ENCODE results near the gene FKBP5. TPM values are rescaled to one million over a fixed set of nuclear protein-coding genes. Genes with fewer than 3 reads are reported as not detected.

The FKBP5 gene
- total RNA-seq, 1 experiment from 2014 or later = 12.4 TPM

DNA sequence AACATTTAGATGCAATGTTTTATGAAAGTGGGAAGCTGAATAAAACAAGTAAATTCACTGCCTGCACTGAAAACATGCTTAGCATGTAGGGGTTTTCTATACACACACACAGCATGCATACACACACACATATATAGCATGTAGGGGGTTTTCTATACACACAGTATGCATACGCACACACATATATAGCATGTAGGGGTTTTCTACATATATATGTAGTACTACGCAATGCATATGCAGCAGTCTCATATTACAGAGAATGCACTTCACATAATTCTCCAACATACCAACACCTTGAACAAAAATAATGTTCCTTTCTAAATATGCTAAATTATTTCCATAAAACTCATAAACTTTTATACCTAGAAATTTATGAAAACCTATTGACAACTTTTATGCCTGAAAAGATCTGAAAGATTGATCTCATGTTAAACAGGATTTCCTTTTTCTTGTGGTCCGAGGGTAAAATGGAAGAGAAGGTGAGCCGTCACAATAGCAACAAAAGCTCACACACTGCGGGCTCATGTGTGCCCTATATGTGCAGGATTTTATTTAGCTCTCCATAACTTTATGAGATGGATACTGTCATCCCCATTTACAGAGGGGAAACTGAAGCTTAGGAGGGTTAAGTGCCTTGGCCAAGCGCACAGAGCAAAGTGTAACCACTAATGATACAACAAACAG lies 94.1 kb downstream of the FKBP5 start:
- Histone ChIP-seq H3K27me3 (ENCODE audit: low read length) (no peaks in the 10 kb centered on the region), H3K4me3 (ENCODE audit: low read length) (no peak overlapping the region), H3K4me1 (ENCODE audit: insufficient read depth, low read length) (peaks cover 31% of the 10 kb centered on the region), H3K36me3 (ENCODE audit: low read depth, low read length) (no peaks in the 10 kb centered on the region), H3K4me2 (ENCODE audit: low read length) (no peak overlapping the region), H3F3A (ENCODE audit: low read length, unreplicated experiment) (peaks cover 9% of the 10 kb centered on the region), H3K9me3 (ENCODE audit: low read length) (no peaks in the 10 kb centered on the region), H2AFZ (ENCODE audit: low read length) (no peak overlapping the region), H4K20me1 (ENCODE audit: low read length) (no peaks in the 10 kb centered on the region), H3K27ac (ENCODE audit: low read length) (no peak overlapping the region), H3K79me2 (ENCODE audit: low read length) (no peaks in the 10 kb centered on the region), H3K9me2 (replicated peaks; ENCODE audit: low read length) (no peaks in the 10 kb centered on the region), H3K9ac (ENCODE audit: low read length) (no peak overlapping the region)
- CTCF ChIA-PET = no interaction called here
- intact Hi-C loops (cut with micrococcal nuclease) = no loop called here
- BruUV-seq (replicated peaks) = no TSS peak
- ATAC-seq (no peak), DNase-seq (no peak)
- POLR2A ChIA-PET (ENCODE audit: unreplicated experiment) = interaction anchor here (0.7 kb wide), 1 partner anchor 22 kb away, joined by 6 read pairs; no protein-coding TSS in a partner anchor
- TF ChIP-seq, protein P1, sequence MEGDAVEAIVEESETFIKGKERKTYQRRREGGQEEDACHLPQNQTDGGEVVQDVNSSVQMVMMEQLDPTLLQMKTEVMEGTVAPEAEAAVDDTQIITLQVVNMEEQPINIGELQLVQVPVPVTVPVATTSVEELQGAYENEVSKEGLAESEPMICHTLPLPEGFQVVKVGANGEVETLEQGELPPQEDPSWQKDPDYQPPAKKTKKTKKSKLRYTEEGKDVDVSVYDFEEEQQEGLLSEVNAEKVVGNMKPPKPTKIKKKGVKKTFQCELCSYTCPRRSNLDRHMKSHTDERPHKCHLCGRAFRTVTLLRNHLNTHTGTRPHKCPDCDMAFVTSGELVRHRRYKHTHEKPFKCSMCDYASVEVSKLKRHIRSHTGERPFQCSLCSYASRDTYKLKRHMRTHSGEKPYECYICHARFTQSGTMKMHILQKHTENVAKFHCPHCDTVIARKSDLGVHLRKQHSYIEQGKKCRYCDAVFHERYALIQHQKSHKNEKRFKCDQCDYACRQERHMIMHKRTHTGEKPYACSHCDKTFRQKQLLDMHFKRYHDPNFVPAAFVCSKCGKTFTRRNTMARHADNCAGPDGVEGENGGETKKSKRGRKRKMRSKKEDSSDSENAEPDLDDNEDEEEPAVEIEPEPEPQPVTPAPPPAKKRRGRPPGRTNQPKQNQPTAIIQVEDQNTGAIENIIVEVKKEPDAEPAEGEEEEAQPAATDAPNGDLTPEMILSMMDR (conservative IDR thresholded peaks at IDR 0.05; ENCODE audit: low read depth, low read length) = no peak
- no peak for TF ChIP-seq EZH2phosphoT487 (IDR thresholded peaks at IDR 0.05; ENCODE audit: borderline replicate concordance, low read length)
- TF ChIP-seq EZH2 (IDR thresholded peaks at IDR 0.05; ENCODE audit: low read length, unreplicated experiment) = no peak

DNA sequence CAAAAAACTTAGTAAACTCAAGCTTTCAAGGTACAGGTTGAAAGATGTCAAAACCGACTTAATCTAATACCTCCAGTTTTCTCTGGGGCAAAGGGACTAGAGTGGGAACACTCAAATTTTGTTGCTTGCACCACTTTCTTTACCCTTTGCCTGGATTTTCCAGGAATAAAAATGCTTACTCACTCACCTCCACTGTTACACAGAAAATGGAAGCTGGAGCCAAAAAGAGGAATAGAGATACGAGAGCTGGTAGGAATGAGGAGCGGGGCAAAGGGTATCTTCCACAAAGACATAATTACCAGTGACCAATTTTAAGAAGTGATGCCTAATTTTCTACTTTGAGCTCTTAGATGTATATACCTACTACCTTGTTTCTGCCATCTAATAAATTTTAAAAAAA lies 96.5 kb downstream of the FKBP5 start:
- no peaks in the 10 kb centered on the region for H3K9me3 ChIP-seq (ENCODE audit: low read length)
- no peaks in the 10 kb centered on the region for H3K36me3 ChIP-seq (ENCODE audit: low read depth, low read length)
- no peak overlapping the region for H3K27ac ChIP-seq (ENCODE audit: low read length)
- no peak overlapping the region for H3K4me3 ChIP-seq (ENCODE audit: low read length)
- ChIA-PET POLR2A (ENCODE audit: unreplicated experiment) (no interaction called here), CTCF (no interaction called here)
- H3K9me2 ChIP-seq (replicated peaks; ENCODE audit: low read length) = no peaks in the 10 kb centered on the region
- peaks cover 5% of the 10 kb centered on the region for H3F3A ChIP-seq (ENCODE audit: low read length, unreplicated experiment)
- no peaks in the 10 kb centered on the region for H4K20me1 ChIP-seq (ENCODE audit: low read length)
- peaks cover 23% of the 10 kb centered on the region for H3K4me1 ChIP-seq (ENCODE audit: insufficient read depth, low read length)
- DNase-seq (no peak), ATAC-seq (no peak)
- H3K4me2 ChIP-seq (ENCODE audit: low read length) = no peak overlapping the region
- H3K79me2 ChIP-seq (ENCODE audit: low read length) = no peaks in the 10 kb centered on the region
- intact Hi-C loops (cut with micrococcal nuclease) = no loop called here
- H3K9ac ChIP-seq (ENCODE audit: low read length) = no peak overlapping the region
- no peak overlapping the region for H2AFZ ChIP-seq (ENCODE audit: low read length)
- H3K27me3 ChIP-seq (ENCODE audit: low read length) = no peaks in the 10 kb centered on the region
- TF ChIP-seq EZH2phosphoT487 (IDR thresholded peaks at IDR 0.05; ENCODE audit: borderline replicate concordance, low read length) (no peak), EZH2 (IDR thresholded peaks at IDR 0.05; ENCODE audit: low read length, unreplicated experiment) (no peak)
- TF ChIP-seq, protein P1 (conservative IDR thresholded peaks at IDR 0.05; ENCODE audit: low read depth, low read length) = no peak
- BruUV-seq (replicated peaks) = no TSS peak

GRCh38 chr6:35590622-35591066 lies 98.1 kb downstream of the FKBP5 start:
- Histone ChIP-seq H3K9me2 (replicated peaks; ENCODE audit: low read length) (no peaks in the 10 kb centered on the region), H2AFZ (ENCODE audit: low read length) (no peak overlapping the region), H3F3A (ENCODE audit: low read length, unreplicated experiment) (no peaks in the 10 kb centered on the region), H3K4me2 (ENCODE audit: low read length) (no peak overlapping the region), H3K9me3 (ENCODE audit: low read length) (no peaks in the 10 kb centered on the region), H3K27me3 (ENCODE audit: low read length) (no peaks in the 10 kb centered on the region), H3K4me3 (ENCODE audit: low read length) (no peak overlapping the region), H3K27ac (ENCODE audit: low read length) (no peak overlapping the region), H3K9ac (ENCODE audit: low read length) (no peak overlapping the region), H4K20me1 (ENCODE audit: low read length) (no peaks in the 10 kb centered on the region), H3K36me3 (ENCODE audit: low read depth, low read length) (no peaks in the 10 kb centered on the region; the same call in 1 of the 2 replicates), H3K4me1 (ENCODE audit: insufficient read depth, low read length) (peaks cover 8% of the 10 kb centered on the region), H3K79me2 (ENCODE audit: low read length) (no peaks in the 10 kb centered on the region)
- no peak for TF ChIP-seq EZH2 (IDR thresholded peaks at IDR 0.05; ENCODE audit: low read length, unreplicated experiment)
- TF ChIP-seq, protein P1 (conservative IDR thresholded peaks at IDR 0.05; ENCODE audit: low read depth, low read length) = no peak
- no peak for TF ChIP-seq EZH2phosphoT487 (IDR thresholded peaks at IDR 0.05; ENCODE audit: borderline replicate concordance, low read length)
- no peak for ATAC-seq
- CTCF ChIA-PET = no interaction called here
- DNase-seq = no peak
- no TSS peak for BruUV-seq (replicated peaks)
- intact Hi-C loops (cut with micrococcal nuclease) = no loop called here
- POLR2A ChIA-PET (ENCODE audit: unreplicated experiment) = interaction anchor here (0.5 kb wide), 1 partner anchor 11 kb away, joined by 3 read pairs; no protein-coding TSS in a partner anchor

All from PC-3 (cell line).